ENCODE measurements around the gene EFCAB6.

GRCh38 chr22:43526946-43527345, 285.2 kb downstream of the EFCAB6 start:
- TF ChIP-seq, protein P1, sequence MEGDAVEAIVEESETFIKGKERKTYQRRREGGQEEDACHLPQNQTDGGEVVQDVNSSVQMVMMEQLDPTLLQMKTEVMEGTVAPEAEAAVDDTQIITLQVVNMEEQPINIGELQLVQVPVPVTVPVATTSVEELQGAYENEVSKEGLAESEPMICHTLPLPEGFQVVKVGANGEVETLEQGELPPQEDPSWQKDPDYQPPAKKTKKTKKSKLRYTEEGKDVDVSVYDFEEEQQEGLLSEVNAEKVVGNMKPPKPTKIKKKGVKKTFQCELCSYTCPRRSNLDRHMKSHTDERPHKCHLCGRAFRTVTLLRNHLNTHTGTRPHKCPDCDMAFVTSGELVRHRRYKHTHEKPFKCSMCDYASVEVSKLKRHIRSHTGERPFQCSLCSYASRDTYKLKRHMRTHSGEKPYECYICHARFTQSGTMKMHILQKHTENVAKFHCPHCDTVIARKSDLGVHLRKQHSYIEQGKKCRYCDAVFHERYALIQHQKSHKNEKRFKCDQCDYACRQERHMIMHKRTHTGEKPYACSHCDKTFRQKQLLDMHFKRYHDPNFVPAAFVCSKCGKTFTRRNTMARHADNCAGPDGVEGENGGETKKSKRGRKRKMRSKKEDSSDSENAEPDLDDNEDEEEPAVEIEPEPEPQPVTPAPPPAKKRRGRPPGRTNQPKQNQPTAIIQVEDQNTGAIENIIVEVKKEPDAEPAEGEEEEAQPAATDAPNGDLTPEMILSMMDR (IDR thresholded peaks at IDR 0.05; ENCODE audit: low read length): no peak
- TF ChIP-seq EZH2 (IDR thresholded peaks at IDR 0.05; ENCODE audit: borderline replicate concordance, low read length): no peak
